ENCODE measurements around the gene PDE4A.
A peak's percentile ranks its signal among the peaks of the same experiment; 100 is the strongest.

PDE4A gene

GRCh38 chr19:10384580-10384979, 35.8 kb upstream of the PDE4A start:
- no peak for DNase-seq (ENCODE audit: low read depth)
- H3K4me3 ChIP-seq (ENCODE audit: low read depth, low read length), result no peak overlapping the region
- no peak for TF ChIP-seq CTCF (conservative IDR thresholded peaks at IDR 0.05; ENCODE audit: low read depth, low read length)

GRCh38 chr19:10388957-10389356, 31.4 kb upstream of the PDE4A start:
- TF ChIP-seq CTCF (conservative IDR thresholded peaks at IDR 0.05; ENCODE audit: low read depth, low read length), result peak; percentile 95
- peak; percentile 84 for DNase-seq (ENCODE audit: low read depth)
- H3K4me3 ChIP-seq (ENCODE audit: low read depth, low read length), result no peak overlapping the region

GRCh38 chr19:10389863-10390262, 30.5 kb upstream of the PDE4A start:
- H3K4me3 ChIP-seq (ENCODE audit: low read depth, low read length), result no peak overlapping the region
- no peak for DNase-seq (ENCODE audit: low read depth)
- peak; percentile 41 for TF ChIP-seq CTCF (conservative IDR thresholded peaks at IDR 0.05; ENCODE audit: low read depth, low read length)

- no peak overlapping the region for H3K4me3 ChIP-seq (ENCODE audit: low read depth, low read length)
- peak; percentile 94 for TF ChIP-seq CTCF (conservative IDR thresholded peaks at IDR 0.05; ENCODE audit: low read depth, low read length)
- peak; percentile 84 for DNase-seq (ENCODE audit: low read depth)
Observed at GRCh38 chr19:10390652-10391286, 29.6 kb upstream of the PDE4A start.

- H3K4me3 ChIP-seq (ENCODE audit: low read depth, low read length), result no peak overlapping the region
- no peak for DNase-seq (ENCODE audit: low read depth)
- no peak for TF ChIP-seq CTCF (conservative IDR thresholded peaks at IDR 0.05; ENCODE audit: low read depth, low read length)
Observed at GRCh38 chr19:10392120-10392519, 28.2 kb upstream of the PDE4A start.

GRCh38 chr19:10393137-10393536, 27.2 kb upstream of the PDE4A start:
- H3K4me3 ChIP-seq (ENCODE audit: low read depth, low read length), result no peak overlapping the region
- DNase-seq (ENCODE audit: low read depth), result no peak
- no peak for TF ChIP-seq CTCF (conservative IDR thresholded peaks at IDR 0.05; ENCODE audit: low read depth, low read length)

- no peak for TF ChIP-seq CTCF (conservative IDR thresholded peaks at IDR 0.05; ENCODE audit: low read depth, low read length)
- no peak for DNase-seq (ENCODE audit: low read depth)
- no peak overlapping the region for H3K4me3 ChIP-seq (ENCODE audit: low read depth, low read length)
Observed at GRCh38 chr19:10395003-10395402, 25.3 kb upstream of the PDE4A start.
